ENCODE results near the gene PCDHA7. TPM values are rescaled to one million over a fixed set of nuclear protein-coding genes. Genes with fewer than 3 reads are reported as not detected.
"Not testable (repeated sequence)": the region's sequence is repeated elsewhere in the genome, so short reads cannot be mapped to it uniquely, and the experiment has no call there.

PCDHA7 gene
- total and polyA plus RNA-seq, 2 of the 4 experiments (the other 2 are of a cell fraction), result 0.10 to 0.18 TPM

DNA sequence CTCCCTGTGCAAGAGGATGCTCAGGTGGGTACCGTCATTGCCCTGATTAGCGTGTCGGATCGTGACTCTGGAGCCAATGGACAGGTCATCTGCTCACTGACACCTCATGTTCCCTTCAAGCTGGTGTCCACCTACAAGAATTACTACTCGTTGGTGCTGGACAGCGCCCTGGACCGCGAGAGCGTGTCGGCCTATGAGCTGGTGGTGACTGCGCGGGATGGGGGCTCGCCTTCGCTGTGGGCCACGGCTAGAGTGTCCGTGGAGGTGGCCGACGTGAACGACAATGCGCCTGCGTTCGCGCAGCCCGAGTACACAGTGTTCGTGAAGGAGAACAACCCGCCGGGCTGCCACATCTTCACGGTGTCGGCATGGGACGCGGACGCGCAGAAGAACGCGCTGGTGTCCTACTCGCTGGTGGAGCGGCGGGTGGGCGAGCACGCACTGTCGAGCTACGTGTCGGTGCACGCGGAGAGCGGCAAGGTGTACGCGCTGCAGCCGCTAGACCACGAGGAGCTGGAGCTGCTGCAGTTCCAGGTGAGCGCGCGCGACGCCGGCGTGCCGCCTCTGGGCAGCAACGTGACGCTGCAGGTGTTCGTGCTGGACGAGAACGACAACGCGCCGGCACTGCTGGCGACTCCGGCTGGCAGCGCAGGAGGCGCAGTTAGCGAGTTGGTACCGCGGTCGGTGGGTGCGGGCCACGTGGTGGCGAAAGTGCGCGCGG, 42.6 kb downstream of the PCDHA7 start:
- H3K4me1 ChIP-seq (ENCODE audit: control insufficient read depth, insufficient read depth, low read length); H2AFZ ChIP-seq (replicated peaks; ENCODE audit: low read length, poor library complexity); CTCF ChIA-PET; H3K36me3 ChIP-seq (ENCODE audit: control insufficient read depth, insufficient read depth, low read length); dilution Hi-C loops (cut with HindIII; ENCODE audit: low sequenced_read_pairs, unreplicated experiment); H3K9me1 ChIP-seq (ENCODE audit: insufficient read depth, low read length); POLR2A ChIA-PET (ENCODE audit: unreplicated experiment); H3K14ac ChIP-seq (replicated peaks; ENCODE audit: low read depth, low read length); H3K56ac ChIP-seq (ENCODE audit: extremely low read depth, insufficient read depth, low read length); DNase-seq; H3K23ac ChIP-seq (ENCODE audit: low read depth, low read length); H3K18ac ChIP-seq (ENCODE audit: low read depth, low read length); H2BK20ac ChIP-seq (ENCODE audit: low read depth, low read length); intact Hi-C loops (cut with micrococcal nuclease); H3K9ac ChIP-seq (ENCODE audit: low read depth, low read length); H3K4ac ChIP-seq (ENCODE audit: low read depth, low read length); H4K5ac ChIP-seq (ENCODE audit: low read depth, low read length); H4K91ac ChIP-seq (ENCODE audit: insufficient read depth, low read depth, low read length); in situ Hi-C loops (cut with MboI; ENCODE audit: low sequenced_read_pairs); H2BK15ac ChIP-seq (ENCODE audit: low read depth, low read length); H3K79me1 ChIP-seq (ENCODE audit: low read depth in 1 of 2, low read length in 2 of 2); ATAC-seq (ENCODE audit: low read depth); H2AK5ac ChIP-seq (ENCODE audit: low read depth, low read length); BruUV-seq (replicated peaks); H4K8ac ChIP-seq (ENCODE audit: low read depth in 2 of 2, low read length in 2 of 2); H2AK9ac ChIP-seq (replicated peaks; ENCODE audit: low read depth, low read length, poor library complexity); H3K4me3 ChIP-seq (ENCODE audit: insufficient read depth, low read depth, low read length); H4K20me1 ChIP-seq (ENCODE audit: insufficient read depth, low read length); H3K27me3 ChIP-seq (ENCODE audit: control insufficient read depth, insufficient read depth, low read length); H3K27ac ChIP-seq (ENCODE audit: insufficient read depth, low read length); H2BK5ac ChIP-seq (ENCODE audit: low read depth, low read length, poor library complexity, severe bottlenecking); H2BK120ac ChIP-seq (ENCODE audit: low read depth, low read length); H3K4me2 ChIP-seq (ENCODE audit: low read depth, low read length): not testable (repeated sequence)
- H3K9me3 ChIP-seq (ENCODE audit: control insufficient read depth, insufficient read depth, low read length), result peaks cover 15% of the 10 kb centered on the region
- WGBS, 2 experiments (ENCODE audit: extremely low coverage in 2 of 2, insufficient read length in 1 of 2), result 39% methylated on average over 59 of the region's 80 CpGs; no CpG with 5 or more reads in 1 of the 2 experiments

Measured in IMR-90 (cell line).